Cardiac septum (tissue), 1 donor: ENCODE data around the gene KLF4. TPM values are rescaled to one million over a fixed set of nuclear protein-coding genes. Genes with fewer than 3 reads are reported as not detected.
A peak's percentile ranks its signal among the peaks of the same experiment; 100 is the strongest.

Experiments used
- DNase-seq: peaks from one replicate; pipeline ENCODE4 v3.0.0-alpha.2; 2020; ENCODE audit warnings: low spot score
- intact Hi-C: fragments of 100-400 bp; cut with DNase I; formaldehyde crosslinking; loops from one replicate; pipeline ENCODE4 v1.14.0; 2022
- total RNA-seq: library from RNA; stranded (reverse); fragmentation: NEBNext Ultra II Directional; extraction: Animal tissue kit (Norgen Biotek cat#: 25700); gene quantifications from one replicate; pipeline ENCODE4 v1.2.1, GENCODE V29; 2021
- donor health status: DM: no; HTN: no; CAD: no.

Gene KLF4
- total RNA-seq, 1 donor from 2014 or later: 19.8 TPM

GRCh38 chr9:107489144-107489673 is 360 bp downstream of the KLF4 start:
- no peak for DNase-seq
- intact Hi-C loops: loop anchor here (1.0 to 10.0 kb wide), 5 partner anchors 98 to 946 kb away; no protein-coding TSS in a partner anchor

GRCh38 chr9:107488375-107489143 is 1.0 kb downstream of the KLF4 start:
- DNase-seq: peak; percentile 82
- intact Hi-C loops: loop anchor here (1.0 to 10.0 kb wide), 5 partner anchors 99 to 946 kb away; no protein-coding TSS in a partner anchor

GRCh38 chr9:107487521-107488374 is 1.8 kb downstream of the KLF4 start:
- DNase-seq: no peak
- intact Hi-C loops: loop anchor here (1.0 to 10.0 kb wide), 5 partner anchors 100 to 947 kb away; no protein-coding TSS in a partner anchor

- intact Hi-C loops: loop anchor here (1.0 to 10.0 kb wide), 4 partner anchors 100 to 948 kb away; no protein-coding TSS in a partner anchor
- no peak for DNase-seq
Measured at GRCh38 chr9:107486674-107487520, 2.7 kb downstream of the KLF4 start.

- intact Hi-C loops: loop anchor here (5.0 to 10.0 kb wide), 3 partner anchors 102 to 949 kb away; no protein-coding TSS in a partner anchor
- no peak for DNase-seq
Measured at GRCh38 chr9:107485458-107486043, 4.0 kb downstream of the KLF4 start.

GRCh38 chr9:107484117-107484723 is 5.3 kb downstream of the KLF4 start:
- no peak for DNase-seq
- intact Hi-C loops: loop anchor here (5.0 to 10.0 kb wide), 3 partner anchors 951 to 1278 kb away; no protein-coding TSS in a partner anchor

GRCh38 chr9:107483666-107484065 is 5.9 kb downstream of the KLF4 start:
- intact Hi-C loops: loop anchor here (5.0 to 10.0 kb wide), 3 partner anchors 951 to 1279 kb away; no protein-coding TSS in a partner anchor

GRCh38 chr9:107481035-107481434 is 8.5 kb downstream of the KLF4 start:
- DNase-seq: no peak
- intact Hi-C loops: loop anchor here (5.0 to 10.0 kb wide), 3 partner anchors 954 to 1281 kb away; no protein-coding TSS in a partner anchor

More at GRCh38 chr9:107483666-107484065, 5.9 kb downstream of the KLF4 start:
- no peak for DNase-seq

- intact Hi-C loops: loop anchor here (5.0 to 10.0 kb wide), 3 partner anchors 954 to 1282 kb away; no protein-coding TSS in a partner anchor
- DNase-seq: no peak
Measured at GRCh38 chr9:107480386-107480789, 9.2 kb downstream of the KLF4 start.

- intact Hi-C loops: no loop called here
- DNase-seq: no peak
Measured at GRCh38 chr9:107478805-107479204, 10.8 kb downstream of the KLF4 start.

GRCh38 chr9:107474124-107474523 is 15.4 kb downstream of the KLF4 start:
- intact Hi-C loops: no loop called here
- no peak for DNase-seq

GRCh38 chr9:107472581-107473340 is 16.8 kb downstream of the KLF4 start:
- intact Hi-C loops: no loop called here
- no peak for DNase-seq

- DNase-seq: no peak
- intact Hi-C loops: no loop called here
Measured at GRCh38 chr9:107471552-107471951, 18.0 kb downstream of the KLF4 start.

- no peak for DNase-seq
- intact Hi-C loops: loop anchor here (5.0 kb wide), 2 partner anchors 805 to 1100 kb away; no protein-coding TSS in a partner anchor
Measured at GRCh38 chr9:107467416-107467815, 22.2 kb downstream of the KLF4 start.

- no peak for DNase-seq
- intact Hi-C loops: loop anchor here (5.0 kb wide), 2 partner anchors 805 to 1100 kb away; no protein-coding TSS in a partner anchor
Measured at GRCh38 chr9:107466826-107467225, 22.7 kb downstream of the KLF4 start.

GRCh38 chr9:107465467-107466451 is 23.8 kb downstream of the KLF4 start:
- DNase-seq: peak; percentile 88
- intact Hi-C loops: loop anchor here (5.0 kb wide), 2 partner anchors 807 to 1102 kb away; no protein-coding TSS in a partner anchor
